HG02678 (cell line): ENCODE results near the gene BIRC3.
"Not testable (repeated sequence)": the region's sequence is repeated elsewhere in the genome, so short reads cannot be mapped to it uniquely, and the experiment has no call there.

Experiments
- ATAC-seq: cut with Tn5 transposase; IDR thresholded peaks from one replicate; pipeline ENCODE4 v1.9.1; 2021; ENCODE audit warnings: mild to moderate bottlenecking, moderate library complexity; ENCODE audit not compliant: unreplicated experiment

Gene BIRC3

GRCh38 chr11:102364991-102365390 lies 47.7 kb downstream of the BIRC3 start:
- no peak for ATAC-seq

GRCh38 chr11:102367364-102367763 lies 50.1 kb downstream of the BIRC3 start:
- ATAC-seq, result no peak

GRCh38 chr11:102368472-102368871 lies 51.2 kb downstream of the BIRC3 start:
- peak; percentile 97 for ATAC-seq

- not testable (repeated sequence) for ATAC-seq
Observed at GRCh38 chr11:102374633-102375424, 57.5 kb downstream of the BIRC3 start.

GRCh38 chr11:102375720-102376399 lies 58.6 kb downstream of the BIRC3 start:
- no peak for ATAC-seq

GRCh38 chr11:102377891-102378290 lies 60.6 kb downstream of the BIRC3 start:
- no peak for ATAC-seq

GRCh38 chr11:102378818-102379217 lies 61.5 kb downstream of the BIRC3 start:
- no peak for ATAC-seq

- no peak for ATAC-seq
Observed at GRCh38 chr11:102382384-102382783, 65.1 kb downstream of the BIRC3 start.

GRCh38 chr11:102383839-102384238 lies 66.6 kb downstream of the BIRC3 start:
- ATAC-seq, result no peak

- no peak for ATAC-seq
Observed at GRCh38 chr11:102384419-102385079, 67.3 kb downstream of the BIRC3 start.

GRCh38 chr11:102385085-102386007 lies 68.1 kb downstream of the BIRC3 start:
- ATAC-seq, result no peak

- ATAC-seq, result no peak
Observed at GRCh38 chr11:102386136-102386734, 69.0 kb downstream of the BIRC3 start.

- no peak for ATAC-seq
Observed at GRCh38 chr11:102387043-102387781, 69.9 kb downstream of the BIRC3 start.
